ENCODE results near the gene HDAC9. TPM values are rescaled to one million over a fixed set of nuclear protein-coding genes. Genes with fewer than 3 reads are reported as not detected.

HDAC9 gene
- total RNA-seq, 1 donor = 55.0 TPM

- H3K4me3 ChIP-seq (ENCODE audit: low read depth, low read length) = no peak overlapping the region
- no peak for DNase-seq (ENCODE audit: low read depth)
- TF ChIP-seq CTCF (IDR thresholded peaks at IDR 0.05; ENCODE audit: insufficient read depth, low read length) = no peak
Measured at GRCh38 chr7:19011212-19011611, 515.7 kb downstream of the HDAC9 start.

- TF ChIP-seq CTCF (IDR thresholded peaks at IDR 0.05; ENCODE audit: insufficient read depth, low read length) = no peak
- H3K4me3 ChIP-seq (ENCODE audit: low read depth, low read length) = no peak overlapping the region
- no peak for DNase-seq (ENCODE audit: low read depth)
Measured at GRCh38 chr7:19015098-19015497, 519.5 kb downstream of the HDAC9 start.

GRCh38 chr7:19016140-19016539, 520.6 kb downstream of the HDAC9 start:
- no peak overlapping the region for H3K4me3 ChIP-seq (ENCODE audit: low read depth, low read length)
- TF ChIP-seq CTCF (IDR thresholded peaks at IDR 0.05; ENCODE audit: insufficient read depth, low read length) = no peak
- peak; percentile 86 for DNase-seq (ENCODE audit: low read depth)

GRCh38 chr7:19017374-19017773, 521.8 kb downstream of the HDAC9 start:
- H3K4me3 ChIP-seq (ENCODE audit: low read depth, low read length) = no peak overlapping the region
- no peak for DNase-seq (ENCODE audit: low read depth)
- TF ChIP-seq CTCF (IDR thresholded peaks at IDR 0.05; ENCODE audit: insufficient read depth, low read length) = peak; percentile 14

GRCh38 chr7:19020062-19020461, 524.5 kb downstream of the HDAC9 start:
- DNase-seq (ENCODE audit: low read depth) = no peak
- no peak for TF ChIP-seq CTCF (IDR thresholded peaks at IDR 0.05; ENCODE audit: insufficient read depth, low read length)
- no peak overlapping the region for H3K4me3 ChIP-seq (ENCODE audit: low read depth, low read length)

- no peak overlapping the region for H3K4me3 ChIP-seq (ENCODE audit: low read depth, low read length)
- TF ChIP-seq CTCF (IDR thresholded peaks at IDR 0.05; ENCODE audit: insufficient read depth, low read length) = no peak
- DNase-seq (ENCODE audit: low read depth) = peak; percentile 25
Measured at GRCh38 chr7:19020711-19021110, 525.2 kb downstream of the HDAC9 start.

GRCh38 chr7:19023477-19023876, 527.9 kb downstream of the HDAC9 start:
- no peak for TF ChIP-seq CTCF (IDR thresholded peaks at IDR 0.05; ENCODE audit: insufficient read depth, low read length)
- DNase-seq (ENCODE audit: low read depth) = no peak
- no peak overlapping the region for H3K4me3 ChIP-seq (ENCODE audit: low read depth, low read length)

Data from fibroblast of the aortic adventitia (primary cell).